A673 (cell line): ENCODE results near the gene EFS.

ENCODE experiments used
- EZH2 ChIP-seq: fragments of 200-600 bp; sonication (generic); IDR thresholded peaks from 2 replicates; pipeline ENCODE4 v1.6.1; 2017; ENCODE audit warnings: borderline replicate concordance, low read depth, mild to moderate bottlenecking, mixed read lengths, antibody characterized with exemption, low read length; ENCODE audit not compliant: poor library complexity, severe bottlenecking
- TF ChIP-seq, protein P1 (sequence below): fragments of 300-800, 200-600 bp; sonication (generic); conservative IDR thresholded peaks from 2 replicates; pipeline ENCODE4 v1.5.1; 2017; ENCODE audit warnings: low read depth, mild to moderate bottlenecking, antibody characterized with exemption, low read length, moderate library complexity, mixed read lengths

DNA sequence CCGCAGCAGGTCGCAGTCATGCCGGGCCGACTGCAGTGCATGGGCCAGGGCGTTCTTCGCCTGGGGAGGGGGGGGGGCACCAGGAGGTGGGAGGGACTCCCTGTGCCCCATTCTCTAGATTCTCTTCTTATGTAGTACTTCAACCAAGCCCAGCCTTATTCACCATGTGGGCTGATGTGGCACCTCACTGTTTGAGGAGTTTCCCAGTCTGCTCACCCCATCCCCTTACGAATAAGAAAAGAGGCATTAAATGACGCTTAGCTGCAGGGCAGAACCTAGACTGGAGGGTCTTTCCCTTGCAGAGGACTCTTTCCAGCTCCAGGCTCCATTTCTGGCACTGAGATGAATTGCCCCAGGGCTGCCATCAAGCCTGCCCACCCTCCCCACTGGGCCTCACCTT is 24.0 kb upstream of the EFS start:
- TF ChIP-seq EZH2 = no peak
- TF ChIP-seq, protein P1, sequence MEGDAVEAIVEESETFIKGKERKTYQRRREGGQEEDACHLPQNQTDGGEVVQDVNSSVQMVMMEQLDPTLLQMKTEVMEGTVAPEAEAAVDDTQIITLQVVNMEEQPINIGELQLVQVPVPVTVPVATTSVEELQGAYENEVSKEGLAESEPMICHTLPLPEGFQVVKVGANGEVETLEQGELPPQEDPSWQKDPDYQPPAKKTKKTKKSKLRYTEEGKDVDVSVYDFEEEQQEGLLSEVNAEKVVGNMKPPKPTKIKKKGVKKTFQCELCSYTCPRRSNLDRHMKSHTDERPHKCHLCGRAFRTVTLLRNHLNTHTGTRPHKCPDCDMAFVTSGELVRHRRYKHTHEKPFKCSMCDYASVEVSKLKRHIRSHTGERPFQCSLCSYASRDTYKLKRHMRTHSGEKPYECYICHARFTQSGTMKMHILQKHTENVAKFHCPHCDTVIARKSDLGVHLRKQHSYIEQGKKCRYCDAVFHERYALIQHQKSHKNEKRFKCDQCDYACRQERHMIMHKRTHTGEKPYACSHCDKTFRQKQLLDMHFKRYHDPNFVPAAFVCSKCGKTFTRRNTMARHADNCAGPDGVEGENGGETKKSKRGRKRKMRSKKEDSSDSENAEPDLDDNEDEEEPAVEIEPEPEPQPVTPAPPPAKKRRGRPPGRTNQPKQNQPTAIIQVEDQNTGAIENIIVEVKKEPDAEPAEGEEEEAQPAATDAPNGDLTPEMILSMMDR = no peak
